Keratinocyte (primary cell): ENCODE results near the gene GRIK2. TPM values are rescaled to one million over a fixed set of nuclear protein-coding genes. Genes with fewer than 3 reads are reported as not detected.

Source experiments
- DNase-seq: peaks from one replicate; pipeline ENCODE4 v3.0.0-alpha.2; 2011; ENCODE audit warnings: low read depth, missing footprints, low spot score
- FAIRE-seq: peaks from 2 replicates; lab custom pipeline; 2011; peaks lifted over from hg19 to GRCh38; lab: Jason Lieb, UNC
- H2AFZ ChIP-seq: 2 replicates; pipeline ENCODE4 v1.6.0; 2012; ENCODE audit warnings: low read length, control low read depth, inconsistent platforms; ENCODE audit not compliant: control insufficient read depth
- H3K27ac ChIP-seq: 2 replicates; pipeline ENCODE4 v1.5.1; 2011; ENCODE audit warnings: low read length; ENCODE audit not compliant: control insufficient read depth, insufficient read depth
- H3K27me3 ChIP-seq: 3 replicates; pipeline ENCODE4 v1.6.0; 2011; ENCODE audit warnings: low read length; ENCODE audit not compliant: control insufficient read depth, insufficient read depth; ENCODE audit errors: extremely low read depth
- H3K36me3 ChIP-seq, 2 experiments: 2 replicates in 1 of 2; 3 replicates in 1 of 2; pipeline ENCODE4 v1.5.1; 2011; ENCODE audit warnings: low read length in 2 of 2, mild to moderate bottlenecking in 1 of 2; ENCODE audit not compliant: control insufficient read depth in 2 of 2, insufficient read depth in 2 of 2; ENCODE audit errors: extremely low read depth in 1 of 2
- H3K4me1 ChIP-seq: 3 replicates; pipeline ENCODE4 v1.5.1; 2011; ENCODE audit warnings: low read length; ENCODE audit not compliant: control insufficient read depth, insufficient read depth; ENCODE audit errors: extremely low read depth
- H3K4me2 ChIP-seq: 3 replicates; pipeline ENCODE4 v1.6.0; 2011; ENCODE audit warnings: low read depth, low read length; ENCODE audit not compliant: control insufficient read depth, insufficient read depth; ENCODE audit errors: extremely low read depth
- H3K4me3 ChIP-seq, 3 experiments: fragments of 200-600 bp in 1 of 3; sonication (generic) in 1 of 3; 2 replicates in 2 of 3; 3 replicates in 1 of 3; pipeline ENCODE4 v1.5.1; 2011 to 2016; ENCODE audit warnings: low read length in 3 of 3, mild to moderate bottlenecking in 3 of 3, control low read depth in 2 of 3, inconsistent platforms in 1 of 3, low read depth in 1 of 3, mixed read lengths in 1 of 3, mixed run types in 1 of 3, moderate library complexity in 1 of 3; ENCODE audit not compliant: control insufficient read depth in 2 of 3, insufficient read depth in 2 of 3; ENCODE audit errors: extremely low read depth in 1 of 3
- H3K79me2 ChIP-seq: 2 replicates; pipeline ENCODE4 v1.6.0; 2012; ENCODE audit warnings: low read length; ENCODE audit not compliant: control insufficient read depth, insufficient read depth
- H3K9ac ChIP-seq: 3 replicates; pipeline ENCODE4 v1.6.0; 2011; ENCODE audit warnings: low read length; ENCODE audit not compliant: control insufficient read depth, insufficient read depth; ENCODE audit errors: extremely low read depth
- H3K9me1 ChIP-seq: 3 replicates; pipeline ENCODE4 v1.6.0; 2011; ENCODE audit warnings: low read length; ENCODE audit not compliant: control insufficient read depth, insufficient read depth; ENCODE audit errors: extremely low read depth
- H3K9me3 ChIP-seq: 2 replicates; pipeline ENCODE4 v1.5.1; 2012; ENCODE audit warnings: low read depth, low read length; ENCODE audit not compliant: control insufficient read depth
- H4K20me1 ChIP-seq: 3 replicates; pipeline ENCODE4 v1.6.0; 2011; ENCODE audit warnings: low read length; ENCODE audit not compliant: control insufficient read depth, insufficient read depth; ENCODE audit errors: extremely low read depth
- CTCF ChIP-seq, 3 experiments: IDR thresholded peaks in 1 of 3; conservative IDR thresholded peaks in 1 of 3; optimal IDR thresholded peaks in 1 of 3; 2 replicates in 2 of 3; 3 replicates in 1 of 3; pipeline versions ENCODE3 to v1.5.1; 2011; ENCODE audit warnings: low read length in 3 of 3, mild to moderate bottlenecking in 3 of 3, moderate library complexity in 2 of 3, control low read depth in 1 of 3, inconsistent platforms in 1 of 3; ENCODE audit not compliant: insufficient read depth in 2 of 3; ENCODE audit errors: extremely low read depth in 1 of 3
- EZH2 ChIP-seq: IDR thresholded peaks from one replicate; pipeline ENCODE4 v1.6.1; 2012; ENCODE audit warnings: inconsistent platforms, mild to moderate bottlenecking, low read length, moderate library complexity
- dilution Hi-C: fragments of 300-500 bp; cut with MboI; formaldehyde crosslinking; loops from one replicate; pipeline ENCODE4 v1.7.0; 2020; ENCODE audit warnings: low sequenced_read_pairs; ENCODE audit not compliant: extremely low pct_ligation_motif_present
- polyA plus RNA-seq, 5 experiments: library from polyadenylated mRNA; depleted of rRNA in 3 of 5; stranded (reverse) in 3 of 5; stranded (forward) in 1 of 5; unstranded in 1 of 5; fragments of >200 nt; gene quantifications; 1 replicate in 1 of 5; 2 replicates in 3 of 5; 3 replicates in 1 of 5; pipeline versions ENCODE4 v1.2.1 to v1.2.3, GENCODE V29; 2011 to 2012; ENCODE audit warnings: missing spikeins in 2 of 5, low read depth in 1 of 5, low replicate concordance in 1 of 5

The GRIK2 gene
- polyA plus RNA-seq, 1 donor (not counting 4 experiments of a cell fraction or from before 2014, with no cell fraction given), result 0.01 TPM

GRCh38 chr6:101847690-101848089 is 454.2 kb downstream of the GRIK2 start:
- no peak overlapping the region for H2AFZ ChIP-seq
- dilution Hi-C loops, result no loop called here

GRCh38 chr6:101851911-101852310 is 458.4 kb downstream of the GRIK2 start:
- no peak for DNase-seq
- no peak for TF ChIP-seq CTCF (optimal IDR thresholded peaks at IDR 0.05 in 1 of 3, IDR thresholded peaks at IDR 0.05 in 1 of 3, conservative IDR thresholded peaks at IDR 0.05 in 1 of 3; ENCODE audit: extremely low read depth in 1 of 3, insufficient read depth in 2 of 3, low read length in 3 of 3)
- TF ChIP-seq EZH2, result no peak

More at GRCh38 chr6:101847690-101848089, 454.2 kb downstream of the GRIK2 start:
- H3K9me1 ChIP-seq, result no peaks in the 10 kb centered on the region
- FAIRE-seq (no peak), DNase-seq (no peak)
- H3K27me3 ChIP-seq, result no peaks in the 10 kb centered on the region
- no peak overlapping the region for H3K4me2 ChIP-seq
- no peaks in the 10 kb centered on the region for H3K4me1 ChIP-seq
- no peak overlapping the region for H3K27ac ChIP-seq
- no peaks in the 10 kb centered on the region for H3K79me2 ChIP-seq
- no peaks in the 10 kb centered on the region for H3K9me3 ChIP-seq
- H3K9ac ChIP-seq, result no peak overlapping the region
- H4K20me1 ChIP-seq, result no peaks in the 10 kb centered on the region
- TF ChIP-seq EZH2 (no peak), CTCF (optimal IDR thresholded peaks at IDR 0.05 in 1 of 3, IDR thresholded peaks at IDR 0.05 in 1 of 3, conservative IDR thresholded peaks at IDR 0.05 in 1 of 3; ENCODE audit: extremely low read depth in 1 of 3, insufficient read depth in 2 of 3, low read length in 3 of 3) (no peak)
- H3K4me3 ChIP-seq, result no peak overlapping the region
- no peaks in the 10 kb centered on the region for H3K36me3 ChIP-seq

More at GRCh38 chr6:101851911-101852310, 458.4 kb downstream of the GRIK2 start:
- Histone ChIP-seq H3K4me3 (no peak overlapping the region), H4K20me1 (no peaks in the 10 kb centered on the region), H3K9me3 (no peaks in the 10 kb centered on the region), H3K4me2 (no peak overlapping the region), H3K27ac (no peak overlapping the region), H3K9ac (no peak overlapping the region), H2AFZ (no peak overlapping the region), H3K27me3 (no peaks in the 10 kb centered on the region), H3K79me2 (no peaks in the 10 kb centered on the region), H3K4me1 (no peaks in the 10 kb centered on the region), H3K9me1 (no peaks in the 10 kb centered on the region), H3K36me3 (no peaks in the 10 kb centered on the region)
- FAIRE-seq, result no peak
- dilution Hi-C loops, result no loop called here
